SK-N-SH (cell line): ENCODE data around the gene MARCHF3. TPM values are rescaled to one million over a fixed set of nuclear protein-coding genes. Genes with fewer than 3 reads are reported as not detected.

Experiments
- CTCF ChIA-PET: fragments of 300-600, 350-600 bp; formaldehyde crosslinking; extraction: SDS; loops from one replicate; lab custom pipeline; 2021; lab: Yijun Ruan, JAX
- POLR2A ChIA-PET: fragments of 350-600 bp; sonication (Branson Sonifier 250); formaldehyde crosslinking; extraction: SDS; loops from one replicate; lab custom pipeline; 2020; ENCODE audit warnings: antibody characterized with exemption, inconsistent platforms; lab: Yijun Ruan, JAX
- DNase-seq: peaks from one replicate; pipeline ENCODE4 v3.0.0; 2012
- H2AFZ ChIP-seq: fragments of 200-600 bp; sonication (generic); 2 replicates; pipeline ENCODE4 v1.8.1; 2016; ENCODE audit warnings: antibody characterized with exemption, mild to moderate bottlenecking, low read depth
- H3F3A ChIP-seq: fragments of 200-600 bp; sonication (generic); replicated peaks from 2 replicates; pipeline ENCODE3; 2016; ENCODE audit warnings: antibody characterized with exemption, mild to moderate bottlenecking; ENCODE audit not compliant: insufficient read depth
- H3K27ac ChIP-seq, 2 experiments: fragments of 200-500 bp in 1 of 2; fragments of 200-600 bp in 1 of 2; sonication (Bioruptor generic) in 1 of 2; sonication (generic), shearing (Covaris generic) in 1 of 2; 2 replicates each; pipeline versions ENCODE4 v1.5.1 to v1.6.1; 2014 to 2016; ENCODE audit warnings: low read depth in 2 of 2, inconsistent platforms in 1 of 2, low read length in 1 of 2, mild to moderate bottlenecking in 1 of 2, mixed read lengths in 1 of 2
- H3K27me3 ChIP-seq: fragments of 200-600 bp; sonication (generic), shearing (Covaris generic); 2 replicates; pipeline ENCODE4 v1.6.1; 2016; ENCODE audit warnings: mixed run types; ENCODE audit not compliant: insufficient read depth
- H3K36me3 ChIP-seq, 2 experiments: fragments of 200-500 bp in 1 of 2; fragments of 200-600 bp in 1 of 2; sonication (Bioruptor generic) in 1 of 2; sonication (generic) in 1 of 2; replicated peaks in 1 of 2; 2 replicates each; pipeline versions ENCODE3 to v1.5.1; 2014 to 2016; ENCODE audit warnings: low read length in 1 of 2, mild to moderate bottlenecking in 1 of 2; ENCODE audit not compliant: insufficient read depth in 2 of 2, control insufficient read depth in 1 of 2
- H3K4me1 ChIP-seq, 2 experiments: fragments of 200-500 bp in 1 of 2; fragments of 200-600 bp in 1 of 2; sonication (Bioruptor generic) in 1 of 2; sonication (generic), shearing (Covaris generic) in 1 of 2; 2 replicates each; pipeline versions ENCODE4 v1.5.1 to v1.6.1; 2014 to 2016; ENCODE audit warnings: low read depth in 1 of 2, low read length in 1 of 2, mixed run types in 1 of 2; ENCODE audit not compliant: insufficient read depth in 2 of 2, control insufficient read depth in 1 of 2
- H3K4me2 ChIP-seq: fragments of 200-600 bp; sonication (generic), shearing (Covaris generic); 2 replicates; pipeline ENCODE4 v1.6.1; 2017; ENCODE audit warnings: mixed run types
- H3K4me3 ChIP-seq, 2 experiments: fragments of 200-500 bp in 1 of 2; fragments of 200-600 bp in 1 of 2; sonication (Bioruptor generic) in 1 of 2; sonication (generic), shearing (Covaris generic) in 1 of 2; 2 replicates each; pipeline versions ENCODE4 v1.5.1 to v1.8.1; 2014 to 2016; ENCODE audit warnings: low read depth in 2 of 2, inconsistent platforms in 1 of 2, low read length in 1 of 2, mild to moderate bottlenecking in 1 of 2, mixed read lengths in 1 of 2, moderate library complexity in 1 of 2
- H3K79me2 ChIP-seq: fragments of 200-600 bp; sonication (generic); 2 replicates; pipeline ENCODE4 v1.8.1; 2017; ENCODE audit warnings: mild to moderate bottlenecking; ENCODE audit not compliant: insufficient read depth
- H3K9ac ChIP-seq: fragments of 200-600 bp; sonication (generic); 2 replicates; pipeline ENCODE4 v1.6.1; 2017; ENCODE audit warnings: mixed run types
- H3K9me2 ChIP-seq: fragments of 200-600 bp; sonication (generic); 2 replicates; pipeline ENCODE4 v1.6.1; 2017; ENCODE audit warnings: mixed run types
- H3K9me3 ChIP-seq: fragments of 200-600 bp; sonication (generic); 2 replicates; pipeline ENCODE4 v1.6.1; 2017; ENCODE audit warnings: mixed run types, mild to moderate bottlenecking, moderate library complexity
- H4K20me1 ChIP-seq: fragments of 200-600 bp; sonication (generic); 2 replicates; pipeline ENCODE4 v1.6.1; 2017; ENCODE audit warnings: mild to moderate bottlenecking, mixed run types; ENCODE audit not compliant: insufficient read depth
- CHD2 ChIP-seq: fragments of 150-350 bp; IDR thresholded peaks from 2 replicates; pipeline ENCODE4 v1.6.1; 2018; ENCODE audit warnings: low read length; ENCODE audit not compliant: partially characterized antibody
- EZH2phosphoT487 ChIP-seq: fragments of 200-600 bp; sonication (generic); IDR thresholded peaks from 2 replicates; pipeline ENCODE4 v1.6.1; 2017; ENCODE audit warnings: low read depth, mixed run types, mild to moderate bottlenecking, antibody characterized with exemption, moderate library complexity, borderline replicate concordance
- FOXJ3 ChIP-seq: sonication (generic); formaldehyde crosslinking; IDR thresholded peaks from 2 replicates; pipeline ENCODE4 v1.5.1; 2020; ENCODE audit warnings: mild to moderate bottlenecking, missing genetic modification reagents
- FOXM1 ChIP-seq: IDR thresholded peaks from 2 replicates; pipeline ENCODE4 v1.4.0; 2012; ENCODE audit warnings: low read depth, mild to moderate bottlenecking
- GATA2 ChIP-seq: sonication (generic); formaldehyde crosslinking; IDR thresholded peaks from 2 replicates; pipeline ENCODE4 v1.5.0; 2020; ENCODE audit warnings: mild to moderate bottlenecking, missing genetic modification reagents
- JUND ChIP-seq: IDR thresholded peaks from 2 replicates; pipeline ENCODE4 v1.4.0; 2012
- MXI1 ChIP-seq: IDR thresholded peaks from 2 replicates; pipeline ENCODE4 v1.6.1; 2012; ENCODE audit warnings: mild to moderate bottlenecking, low read depth, low read length, improper control_type of control experiment
- NRF1 ChIP-seq: IDR thresholded peaks from 2 replicates; pipeline ENCODE4 v1.6.1; 2012; ENCODE audit warnings: low read depth, mild to moderate bottlenecking, low read length
- POLR2AphosphoS5 ChIP-seq: IDR thresholded peaks from 2 replicates; pipeline ENCODE4 v1.6.1; 2012; ENCODE audit warnings: low read depth, low read length
- RAD21 ChIP-seq: IDR thresholded peaks from 2 replicates; pipeline ENCODE4 v1.6.1; 2012; ENCODE audit warnings: mild to moderate bottlenecking, low read length
- RCOR1 ChIP-seq: fragments of 150-350 bp; IDR thresholded peaks from 2 replicates; pipeline ENCODE4 v1.6.1; 2017; ENCODE audit warnings: antibody characterized with exemption, low read length
- REST ChIP-seq: IDR thresholded peaks from 2 replicates; pipeline ENCODE4 v1.6.1; 2012; ENCODE audit warnings: mild to moderate bottlenecking, low read depth, low read length, moderate library complexity
- SMC3 ChIP-seq: IDR thresholded peaks from 2 replicates; pipeline ENCODE4 v1.6.1; 2012; ENCODE audit warnings: low read depth, low read length, improper control_type of control experiment
- TEAD4 ChIP-seq: IDR thresholded peaks from 2 replicates; pipeline ENCODE4 v1.4.0; 2012; ENCODE audit warnings: mild to moderate bottlenecking, borderline replicate concordance; ENCODE audit not compliant: insufficient read depth
- YY1 ChIP-seq: IDR thresholded peaks from 2 replicates; pipeline ENCODE4 v1.4.0; 2012; ENCODE audit warnings: low read depth, mild to moderate bottlenecking
- WGBS: methylation state at CpG from one replicate; pipeline ENCODE4 v1.1.6; 2017; ENCODE audit warnings: low lambda C conversion rate; 5-methylcytosine and 5-hydroxymethylcytosine counted together
- polyA plus RNA-seq, 3 experiments: library from polyadenylated mRNA; depleted of rRNA; stranded (reverse); fragments of >200 nt; gene quantifications; 2 replicates each; pipeline ENCODE4 v1.2.3, GENCODE V29; 2012
- TF ChIP-seq, protein P1 (sequence below): IDR thresholded peaks from 2 replicates; pipeline ENCODE4 v1.4.0; 2012; ENCODE audit warnings: low read depth, borderline replicate concordance
- TF ChIP-seq, protein P2 (sequence below): IDR thresholded peaks from 2 replicates; pipeline ENCODE4 v1.4.0; 2012; ENCODE audit warnings: low read depth, borderline replicate concordance
- TF ChIP-seq, protein P3 (sequence below): fragments of 150-350 bp; IDR thresholded peaks from 2 replicates; pipeline ENCODE4 v1.6.1; 2017; ENCODE audit warnings: antibody characterized with exemption, low read length, low read depth, borderline replicate concordance
- TF ChIP-seq, protein P4 (sequence below): IDR thresholded peaks from 2 replicates; pipeline ENCODE4 v1.4.0; 2012; ENCODE audit warnings: low read depth

Gene MARCHF3
- polyA plus RNA-seq, 1 of the 3 experiments (the other 2 are of a cell fraction) = 21.5 TPM

DNA sequence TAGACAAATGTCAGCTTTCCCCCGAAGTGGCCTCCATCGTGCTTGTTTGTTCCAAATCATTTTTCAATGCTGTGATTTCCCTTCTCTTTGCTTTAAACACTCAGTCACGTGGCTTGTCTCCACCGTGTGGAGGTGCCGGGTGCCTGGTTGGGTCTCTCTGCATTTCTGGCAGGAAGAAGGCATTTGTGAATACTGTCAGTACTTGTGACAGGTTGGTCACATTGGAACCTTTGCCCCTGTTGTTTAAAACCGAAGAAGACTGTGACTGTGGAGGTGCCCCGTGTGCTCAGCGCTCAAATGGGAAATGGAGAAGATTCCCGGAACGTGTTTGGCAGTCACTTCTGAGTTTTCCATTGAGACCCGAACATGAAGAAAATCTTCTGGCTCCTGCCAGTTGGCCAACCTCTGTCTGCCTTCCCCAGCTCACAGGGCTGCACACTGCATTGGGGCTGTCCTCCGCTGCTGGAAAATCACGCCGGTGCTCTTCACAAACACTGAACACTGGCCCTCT lies 178.8 kb downstream of the MARCHF3 start:
- H2AFZ ChIP-seq = no peak overlapping the region
- POLR2A ChIA-PET = no interaction called here
- WGBS = 93% methylated on average over 11 of the region's 14 CpGs
- TF ChIP-seq EZH2phosphoT487 (no peak), FOXJ3 (CRISPR knock-in tag) (no peak), YY1 (no peak), CHD2 (no peak), POLR2AphosphoS5 (no peak), JUND (no peak), SMC3 (no peak), MXI1 (no peak), RAD21 (no peak), FOXM1 (no peak)
- TF ChIP-seq, protein P1, sequence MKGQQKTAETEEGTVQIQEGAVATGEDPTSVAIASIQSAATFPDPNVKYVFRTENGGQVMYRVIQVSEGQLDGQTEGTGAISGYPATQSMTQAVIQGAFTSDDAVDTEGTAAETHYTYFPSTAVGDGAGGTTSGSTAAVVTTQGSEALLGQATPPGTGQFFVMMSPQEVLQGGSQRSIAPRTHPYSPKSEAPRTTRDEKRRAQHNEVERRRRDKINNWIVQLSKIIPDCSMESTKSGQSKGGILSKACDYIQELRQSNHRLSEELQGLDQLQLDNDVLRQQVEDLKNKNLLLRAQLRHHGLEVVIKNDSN = no peak
- TF ChIP-seq, all 33 proteins: peak for 0
- CTCF ChIA-PET = no interaction called here
- Histone ChIP-seq H3K27me3 (no peaks in the 10 kb centered on the region), H3K36me3 (no peaks in the 10 kb centered on the region), H3K9me3 (no peaks in the 10 kb centered on the region), H3F3A (no peaks in the 10 kb centered on the region), H3K4me3 (no peak overlapping the region), H4K20me1 (no peaks in the 10 kb centered on the region), H3K27ac (no peak overlapping the region), H3K9ac (no peak overlapping the region), H3K9me2 (no peaks in the 10 kb centered on the region), H3K79me2 (no peaks in the 10 kb centered on the region), H3K4me1 (peaks cover 0 to 17% of the 10 kb centered on the region in 2 experiments; a peak in 3 of 4 replicates), H3K4me2 (no peak overlapping the region)
- no peak for DNase-seq

- Histone ChIP-seq H3K9me2 (no peaks in the 10 kb centered on the region), H3F3A (no peaks in the 10 kb centered on the region), H3K4me1 (peaks cover 0 to 22% of the 10 kb centered on the region in 2 experiments; a peak in 3 of 4 replicates), H3K27ac (no peak overlapping the region; a peak in 1 of 4 replicates), H3K4me2 (no peak overlapping the region), H3K27me3 (no peaks in the 10 kb centered on the region), H3K9me3 (no peaks in the 10 kb centered on the region), H3K79me2 (no peaks in the 10 kb centered on the region), H3K9ac (no peak overlapping the region), H3K36me3 (no peaks in the 10 kb centered on the region), H4K20me1 (no peaks in the 10 kb centered on the region), H2AFZ (no peak overlapping the region), H3K4me3 (no peak overlapping the region)
- CTCF ChIA-PET = interaction anchor here (1.1 to 1.7 kb wide), 4 partner anchors 11 to 385 kb away, joined by 3 to 5 read pairs (median 5); no protein-coding TSS in a partner anchor
- no peak for DNase-seq
- 98% methylated on average over 3 of the region's 3 CpGs for WGBS
- POLR2A ChIA-PET = no interaction called here
- TF ChIP-seq REST (no peak), POLR2AphosphoS5 (no peak), NRF1 (no peak), GATA2 (no peak), TEAD4 (no peak), RCOR1 (no peak), SMC3 (no peak), FOXM1 (no peak), RAD21 (no peak), CHD2 (no peak), YY1 (no peak), JUND (no peak)
- TF ChIP-seq, protein P2, sequence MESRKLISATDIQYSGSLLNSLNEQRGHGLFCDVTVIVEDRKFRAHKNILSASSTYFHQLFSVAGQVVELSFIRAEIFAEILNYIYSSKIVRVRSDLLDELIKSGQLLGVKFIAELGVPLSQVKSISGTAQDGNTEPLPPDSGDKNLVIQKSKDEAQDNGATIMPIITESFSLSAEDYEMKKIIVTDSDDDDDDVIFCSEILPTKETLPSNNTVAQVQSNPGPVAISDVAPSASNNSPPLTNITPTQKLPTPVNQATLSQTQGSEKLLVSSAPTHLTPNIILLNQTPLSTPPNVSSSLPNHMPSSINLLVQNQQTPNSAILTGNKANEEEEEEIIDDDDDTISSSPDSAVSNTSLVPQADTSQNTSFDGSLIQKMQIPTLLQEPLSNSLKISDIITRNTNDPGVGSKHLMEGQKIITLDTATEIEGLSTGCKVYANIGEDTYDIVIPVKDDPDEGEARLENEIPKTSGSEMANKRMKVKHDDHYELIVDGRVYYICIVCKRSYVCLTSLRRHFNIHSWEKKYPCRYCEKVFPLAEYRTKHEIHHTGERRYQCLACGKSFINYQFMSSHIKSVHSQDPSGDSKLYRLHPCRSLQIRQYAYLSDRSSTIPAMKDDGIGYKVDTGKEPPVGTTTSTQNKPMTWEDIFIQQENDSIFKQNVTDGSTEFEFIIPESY = no peak
- TF ChIP-seq, protein P3, sequence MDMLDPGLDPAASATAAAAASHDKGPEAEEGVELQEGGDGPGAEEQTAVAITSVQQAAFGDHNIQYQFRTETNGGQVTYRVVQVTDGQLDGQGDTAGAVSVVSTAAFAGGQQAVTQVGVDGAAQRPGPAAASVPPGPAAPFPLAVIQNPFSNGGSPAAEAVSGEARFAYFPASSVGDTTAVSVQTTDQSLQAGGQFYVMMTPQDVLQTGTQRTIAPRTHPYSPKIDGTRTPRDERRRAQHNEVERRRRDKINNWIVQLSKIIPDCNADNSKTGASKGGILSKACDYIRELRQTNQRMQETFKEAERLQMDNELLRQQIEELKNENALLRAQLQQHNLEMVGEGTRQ = no peak
- TF ChIP-seq, protein P4, sequence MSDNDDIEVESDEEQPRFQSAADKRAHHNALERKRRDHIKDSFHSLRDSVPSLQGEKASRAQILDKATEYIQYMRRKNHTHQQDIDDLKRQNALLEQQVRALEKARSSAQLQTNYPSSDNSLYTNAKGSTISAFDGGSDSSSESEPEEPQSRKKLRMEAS = no peak
Measured at GRCh38 chr5:126849101-126849678, 181.2 kb downstream of the MARCHF3 start.
